Measurements from ENCODE around the gene NDUFA8.

Gene NDUFA8

GRCh38 chr9:122192914-122193525, 33.4 kb upstream of the NDUFA8 start:
- TF ChIP-seq CTCF (IDR thresholded peaks at IDR 0.05; ENCODE audit: low read depth, low read length), result no peak
- H3K4me3 ChIP-seq (ENCODE audit: low read depth, low read length), result no peak overlapping the region

- TF ChIP-seq CTCF (IDR thresholded peaks at IDR 0.05; ENCODE audit: low read depth, low read length), result no peak
- no peak overlapping the region for H3K4me3 ChIP-seq (ENCODE audit: low read depth, low read length)
These were observed 32.8 kb upstream of the NDUFA8 start for GRCh38 chr9:122192261-122192875.

- H3K4me3 ChIP-seq (ENCODE audit: low read depth, low read length), result no peak overlapping the region
- TF ChIP-seq CTCF (IDR thresholded peaks at IDR 0.05; ENCODE audit: low read depth, low read length), result no peak
These were observed 32.0 kb upstream of the NDUFA8 start for GRCh38 chr9:122191584-122191983.

- H3K4me3 ChIP-seq (ENCODE audit: low read depth, low read length), result no peak overlapping the region
- no peak for TF ChIP-seq CTCF (IDR thresholded peaks at IDR 0.05; ENCODE audit: low read depth, low read length)
These were observed 31.2 kb upstream of the NDUFA8 start for GRCh38 chr9:122190597-122191381.

- TF ChIP-seq CTCF (IDR thresholded peaks at IDR 0.05; ENCODE audit: low read depth, low read length), result no peak
- no peak overlapping the region for H3K4me3 ChIP-seq (ENCODE audit: low read depth, low read length)
These were observed 28.8 kb upstream of the NDUFA8 start for GRCh38 chr9:122188369-122188768.

- no peak for TF ChIP-seq CTCF (IDR thresholded peaks at IDR 0.05; ENCODE audit: low read depth, low read length)
- H3K4me3 ChIP-seq (ENCODE audit: low read depth, low read length), result no peak overlapping the region
These were observed 27.3 kb upstream of the NDUFA8 start for GRCh38 chr9:122186777-122187470.

Data from WI38 (cell line).